Activated CD4-positive, alpha-beta T cell treated with anti-CD3 and anti-CD28 coated beads, Interleukin-2, amount 10 ng/mL, durations not matched to agents 7 days and 5 days (primary cell): ENCODE measurements around the gene MARVELD1. TPM values are rescaled to one million over a fixed set of nuclear protein-coding genes. Genes with fewer than 3 reads are reported as not detected.

Source experiments
- CTCF ChIA-PET: fragments of 350-600 bp; sonication (Branson Sonifier 250); formaldehyde crosslinking; loops from one replicate; lab custom pipeline; 2021; ENCODE audit warnings: antibody characterized with exemption; lab: Charles Lee
- POLR2A ChIA-PET: fragments of 350-600 bp; sonication (Branson Sonifier 250); formaldehyde crosslinking; loops from one replicate; lab custom pipeline; 2021; ENCODE audit warnings: antibody characterized with exemption; lab: Charles Lee
- DNase-seq: peaks from one replicate; pipeline ENCODE4 v3.0.0-alpha.2; 2020
- H3K27ac Mint-ChIP-seq: one replicate; pipeline ENCODE4 v1.8.0; 2021; ENCODE audit warnings: mild to moderate bottlenecking, moderate library complexity, mixed read lengths
- H3K27me3 Mint-ChIP-seq: one replicate; pipeline ENCODE4 v1.8.0; 2021; ENCODE audit warnings: mixed read lengths
- H3K36me3 Mint-ChIP-seq: one replicate; pipeline ENCODE4 v1.8.0; 2021; ENCODE audit warnings: low read depth, mixed read lengths
- H3K4me1 Mint-ChIP-seq: one replicate; pipeline ENCODE4 v1.8.0; 2021; ENCODE audit warnings: mixed read lengths
- H3K4me3 Mint-ChIP-seq: one replicate; pipeline ENCODE4 v1.8.0; 2021; ENCODE audit warnings: mild to moderate bottlenecking, moderate library complexity, mixed read lengths
- H3K9me3 Mint-ChIP-seq: one replicate; pipeline ENCODE4 v1.8.0; 2021; ENCODE audit warnings: mixed read lengths
- total RNA-seq, 2 experiments: library from RNA; stranded (reverse); gene quantifications; one replicate each; pipeline ENCODE4 v1.2.3, GENCODE V29; 2021

MARVELD1 gene
- 1 to 10 TPM; 1.3 to 1.8 TPM for total RNA-seq

DNA sequence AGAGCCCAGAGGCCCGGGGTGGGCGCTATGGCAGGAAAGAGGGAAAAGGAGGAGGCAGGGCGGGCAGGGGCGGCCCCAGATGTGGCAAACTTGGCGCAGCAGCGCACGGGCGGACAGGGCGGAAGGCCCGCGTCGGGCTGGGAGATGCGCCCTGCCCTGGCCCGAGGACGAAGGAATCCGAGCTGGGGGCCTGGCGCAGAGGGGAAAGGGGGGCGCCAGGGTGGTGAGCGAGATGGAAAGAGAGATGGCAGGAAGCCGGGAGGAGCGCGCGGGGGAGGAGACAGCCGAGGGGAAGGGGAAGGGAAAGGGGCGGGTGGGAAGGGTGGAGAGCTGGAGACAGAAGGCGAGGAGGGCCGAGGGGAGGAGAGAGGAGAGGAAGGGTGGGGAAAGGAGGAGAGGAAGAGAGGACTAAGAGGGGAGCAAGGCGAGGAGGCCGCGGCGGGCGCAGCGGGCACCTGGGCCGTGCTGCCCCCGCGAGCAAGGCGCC lies at the start of gene MARVELD1:
Gene MARVELD1, plus strand, starts transcription at position 392 of the 487 bp plus-strand sequence. CDS start 147 bp downstream, outside the sequence.
- CTCF ChIA-PET, result interaction anchor here (0.5 to 3.1 kb wide), 5 partner anchors 10 to 52 kb away, joined by 3 to 19 read pairs (median 12); partner anchors contain the start of gene ZFYVE27
- POLR2A ChIA-PET, result interaction anchor here (0.6 kb wide), 1 partner anchor 700 kb away, joined by 3 read pairs; no protein-coding TSS in a partner anchor
- no peak for DNase-seq
- no peaks in the 10 kb centered on the region for H3K36me3 Mint-ChIP-seq
- H3K9me3 Mint-ChIP-seq, result no peaks in the 10 kb centered on the region
- H3K27ac Mint-ChIP-seq, result peak within 1 kb of the TSS; percentile 84
- peaks cover 28% of the 10 kb centered on the region for H3K27me3 Mint-ChIP-seq
- peaks cover 15% of the 10 kb centered on the region for H3K4me1 Mint-ChIP-seq
- H3K4me3 Mint-ChIP-seq, result peak within 1 kb of the TSS; percentile 93

DNA sequence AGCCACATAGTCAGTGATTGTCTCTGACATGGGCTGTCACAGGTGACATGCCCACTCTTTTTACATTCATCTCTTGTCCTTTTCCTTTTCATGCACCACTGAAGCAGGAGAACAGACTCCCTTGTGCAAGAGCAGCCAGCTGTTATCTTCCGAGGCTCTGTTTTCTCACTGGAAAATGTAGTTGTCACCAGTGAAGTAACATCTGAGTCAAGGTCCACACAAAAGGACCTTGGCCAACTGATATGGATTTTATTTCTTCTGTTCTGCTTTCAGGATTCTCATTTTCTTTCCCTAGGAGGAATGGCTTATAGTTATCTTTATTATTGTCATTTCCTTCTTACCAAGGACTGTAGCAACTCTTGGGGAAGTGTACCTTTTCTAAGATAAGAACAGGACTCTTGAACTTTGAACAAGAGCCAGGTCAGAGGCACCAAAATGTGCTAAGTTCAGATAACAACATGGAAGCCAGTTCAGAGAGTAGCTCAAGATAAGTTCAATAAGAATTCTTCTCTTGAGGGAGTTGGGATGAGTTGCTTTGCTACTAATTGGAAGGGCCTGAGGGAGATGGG lies 49.2 kb upstream of the MARVELD1 start:
- Mint-ChIP-seq H3K27me3 (no peaks in the 10 kb centered on the region), H3K4me3 (no peak overlapping the region), H3K36me3 (peaks cover 24% of the 10 kb centered on the region), H3K27ac (no peak overlapping the region), H3K4me1 (peaks cover 3% of the 10 kb centered on the region), H3K9me3 (no peaks in the 10 kb centered on the region)
- CTCF ChIA-PET, result interaction anchor here (1.0 to 1.2 kb wide), 2 partner anchors 20 to 22 kb away, joined by 4 read pairs; no protein-coding TSS in a partner anchor
- DNase-seq, result no peak
- POLR2A ChIA-PET, result no interaction called here

DNA sequence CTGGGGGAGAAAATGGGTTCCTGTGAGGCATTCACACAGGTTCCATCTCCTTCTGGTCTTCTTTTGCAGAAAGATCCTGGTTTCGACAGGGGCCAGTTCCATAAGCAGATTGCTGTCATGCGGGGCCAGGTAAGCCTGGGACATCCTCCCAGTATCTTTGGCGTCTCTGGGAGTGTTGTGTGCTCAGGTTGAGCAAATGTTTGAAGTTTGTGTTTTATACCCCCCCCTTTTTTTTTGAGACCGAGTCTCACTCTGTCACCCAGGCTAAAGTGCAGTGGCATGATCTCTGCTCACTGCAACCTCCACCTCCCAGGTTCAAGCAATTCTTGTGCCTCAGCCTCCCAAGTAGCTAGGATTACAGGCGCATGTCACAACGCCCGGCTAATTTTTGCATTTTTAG lies 46.5 kb upstream of the MARVELD1 start:
- ChIA-PET CTCF (interaction anchor here (1.8 kb wide), 1 partner anchor 10 kb away, joined by 4 read pairs; no protein-coding TSS in a partner anchor), POLR2A (no interaction called here)
- H3K27ac Mint-ChIP-seq, result no peak overlapping the region
- H3K36me3 Mint-ChIP-seq, result peaks cover 22% of the 10 kb centered on the region
- H3K4me3 Mint-ChIP-seq, result no peak overlapping the region
- no peaks in the 10 kb centered on the region for H3K27me3 Mint-ChIP-seq
- DNase-seq, result no peak
- H3K4me1 Mint-ChIP-seq, result peaks cover 3% of the 10 kb centered on the region
- no peaks in the 10 kb centered on the region for H3K9me3 Mint-ChIP-seq

DNA sequence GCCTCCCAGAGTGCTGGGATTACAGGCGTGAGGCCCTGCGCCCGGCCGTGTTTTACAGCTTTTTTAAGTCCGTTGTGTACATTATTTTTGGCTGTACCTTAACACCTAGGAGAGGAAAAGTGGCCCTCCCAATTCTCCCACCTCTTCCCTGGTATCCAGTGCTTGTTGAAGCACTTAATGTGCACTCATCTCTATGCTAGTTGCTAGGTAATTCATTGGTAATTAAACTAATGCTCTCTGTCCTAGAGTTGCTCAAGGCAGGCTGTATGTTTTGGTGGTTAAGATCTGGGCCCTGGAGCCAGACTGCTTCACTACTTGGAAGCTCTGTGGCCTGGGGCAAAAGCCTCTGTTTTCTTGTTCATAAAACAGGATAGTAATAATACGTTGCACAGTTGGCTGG lies 46.1 kb upstream of the MARVELD1 start:
- H3K27me3 Mint-ChIP-seq, result no peaks in the 10 kb centered on the region
- POLR2A ChIA-PET, result no interaction called here
- DNase-seq, result no peak
- H3K4me3 Mint-ChIP-seq, result no peak overlapping the region
- CTCF ChIA-PET, result interaction anchor here (1.0 to 1.8 kb wide), 2 partner anchors 10 to 96 kb away, joined by 3 to 4 read pairs; no protein-coding TSS in a partner anchor
- no peak overlapping the region for H3K27ac Mint-ChIP-seq
- H3K9me3 Mint-ChIP-seq, result no peaks in the 10 kb centered on the region
- H3K36me3 Mint-ChIP-seq, result peaks cover 20% of the 10 kb centered on the region
- peaks cover 3% of the 10 kb centered on the region for H3K4me1 Mint-ChIP-seq

GRCh38 chr10:97669571-97669970 lies 44.0 kb upstream of the MARVELD1 start:
- H3K36me3 Mint-ChIP-seq, result peaks cover 21% of the 10 kb centered on the region
- no peak overlapping the region for H3K4me3 Mint-ChIP-seq
- DNase-seq, result no peak
- no peaks in the 10 kb centered on the region for H3K27me3 Mint-ChIP-seq
- no peak overlapping the region for H3K27ac Mint-ChIP-seq
- H3K9me3 Mint-ChIP-seq, result no peaks in the 10 kb centered on the region
- ChIA-PET CTCF (interaction anchor here (0.9 to 1.9 kb wide), 5 partner anchors 8 to 20 kb away, joined by 3 to 6 read pairs (median 3); no protein-coding TSS in a partner anchor), POLR2A (no interaction called here)
- H3K4me1 Mint-ChIP-seq, result peaks cover 8% of the 10 kb centered on the region

GRCh38 chr10:97673736-97674525 lies 39.6 kb upstream of the MARVELD1 start:
- CTCF ChIA-PET, result interaction anchor here (0.9 to 5.2 kb wide), 3 partner anchors 11 to 60 kb away, joined by 3 to 34 read pairs (median 6); partner anchors contain the start of gene AVPI1

DNA sequence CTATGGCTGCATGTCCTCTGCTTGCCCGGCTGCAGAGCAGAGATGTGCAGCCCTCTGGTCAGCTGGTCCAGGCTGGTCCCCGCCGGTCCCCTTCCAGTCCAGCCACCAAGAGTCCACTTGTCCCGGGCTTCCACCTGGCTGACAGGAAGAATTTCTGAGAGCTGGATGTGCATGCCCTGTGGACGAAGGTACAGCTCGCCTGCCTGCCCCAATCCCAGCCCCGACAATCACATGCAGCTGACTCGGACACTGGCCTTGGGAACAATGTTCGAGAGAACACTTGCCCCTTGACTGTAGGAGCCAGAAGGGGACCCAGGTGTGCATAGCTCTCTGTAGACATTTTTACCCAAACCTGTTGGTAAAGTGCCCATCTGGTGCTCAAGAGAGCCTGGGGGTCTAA lies 38.3 kb upstream of the MARVELD1 start:
- no peaks in the 10 kb centered on the region for H3K9me3 Mint-ChIP-seq
- CTCF ChIA-PET, result interaction anchor here (1.3 to 5.2 kb wide), 3 partner anchors 10 to 51 kb away, joined by 3 to 34 read pairs (median 6); partner anchors contain the start of gene AVPI1
- POLR2A ChIA-PET, result no interaction called here
- no peak overlapping the region for H3K27ac Mint-ChIP-seq
- no peak overlapping the region for H3K4me3 Mint-ChIP-seq
- DNase-seq, result no peak
- peaks cover 13% of the 10 kb centered on the region for H3K4me1 Mint-ChIP-seq
- no peaks in the 10 kb centered on the region for H3K27me3 Mint-ChIP-seq
- peaks cover 5% of the 10 kb centered on the region for H3K36me3 Mint-ChIP-seq

More at GRCh38 chr10:97673736-97674525, 39.6 kb upstream of the MARVELD1 start:
- H3K9me3 Mint-ChIP-seq, result no peaks in the 10 kb centered on the region
- POLR2A ChIA-PET, result no interaction called here
- peaks cover 7% of the 10 kb centered on the region for H3K36me3 Mint-ChIP-seq
- peak; percentile 17 for DNase-seq
- H3K4me1 Mint-ChIP-seq, result peaks cover 13% of the 10 kb centered on the region
- H3K4me3 Mint-ChIP-seq, result no peak overlapping the region
- H3K27me3 Mint-ChIP-seq, result no peaks in the 10 kb centered on the region
- peak overlapping the region; percentile 64 for H3K27ac Mint-ChIP-seq

DNA sequence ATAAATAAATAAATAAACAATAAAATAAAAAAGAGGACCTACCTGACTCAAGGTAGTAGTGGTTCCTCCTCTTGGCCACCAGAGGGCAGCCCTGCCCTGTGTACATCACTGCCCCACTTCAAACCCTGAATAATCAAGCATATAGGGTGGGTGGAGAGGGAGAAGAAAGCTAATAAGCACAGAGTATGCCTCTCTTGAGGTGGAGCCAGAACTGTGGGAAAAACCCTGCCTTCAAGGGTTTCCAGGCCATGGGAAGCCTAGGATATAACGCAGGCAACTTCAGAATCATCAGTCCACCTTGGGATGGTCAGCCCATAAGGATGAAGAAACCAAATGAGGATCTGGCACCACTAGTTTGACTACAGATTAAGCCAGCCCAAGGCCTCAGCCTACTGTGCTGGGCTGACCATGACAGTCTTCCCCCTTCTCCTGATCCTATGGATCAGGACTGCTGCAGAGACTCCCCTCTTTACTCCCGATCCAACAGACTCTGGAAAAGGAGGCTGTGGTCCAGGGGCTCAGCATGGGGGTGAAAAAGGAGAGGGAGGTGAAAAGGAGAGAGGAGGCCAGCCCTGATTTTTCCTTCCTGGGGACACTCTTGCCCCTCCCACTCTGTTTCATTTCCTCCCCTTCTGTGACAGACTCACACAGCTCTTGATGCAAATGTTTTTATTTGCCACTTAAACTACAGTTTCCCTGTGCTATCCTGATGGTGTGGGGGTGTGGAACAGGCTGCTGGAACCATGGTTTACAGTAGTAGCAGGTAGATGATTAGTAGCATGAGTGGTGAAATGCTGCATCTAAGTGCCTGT lies 36.6 kb upstream of the MARVELD1 start:
- DNase-seq, result peak; percentile 50
- ChIA-PET CTCF (interaction anchor here (0.6 to 5.2 kb wide), 10 partner anchors 8 to 59 kb away, joined by 3 to 34 read pairs (median 3); partner anchors contain the start of gene AVPI1), POLR2A (no interaction called here)
- Mint-ChIP-seq H3K36me3 (peaks cover 5% of the 10 kb centered on the region), H3K4me1 (peaks cover 13% of the 10 kb centered on the region), H3K4me3 (no peak overlapping the region), H3K27me3 (no peaks in the 10 kb centered on the region), H3K9me3 (no peaks in the 10 kb centered on the region), H3K27ac (peak overlapping the region; percentile 54)

DNA sequence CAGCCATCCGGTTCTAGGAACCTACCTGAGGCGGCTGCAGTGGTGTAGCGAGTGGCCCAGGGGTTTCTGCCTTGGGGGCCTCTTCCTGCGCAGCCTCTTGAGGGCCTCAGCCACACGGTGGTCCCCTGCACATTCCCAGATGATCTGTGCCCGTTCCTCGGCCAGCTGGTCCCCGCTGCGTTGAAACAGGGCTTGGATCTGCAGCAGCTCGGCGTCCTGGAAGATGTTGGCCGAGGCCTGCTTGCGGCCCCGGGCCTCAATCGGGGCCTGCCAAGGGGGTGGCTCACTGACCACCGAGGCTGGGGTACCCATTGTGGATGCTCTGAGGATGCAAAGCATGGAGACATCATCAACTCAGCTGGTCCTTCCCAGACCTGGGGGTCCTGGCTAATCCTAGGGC lies 33.9 kb upstream of the MARVELD1 start:
- no peak overlapping the region for H3K4me3 Mint-ChIP-seq
- H3K27ac Mint-ChIP-seq, result no peak overlapping the region
- ChIA-PET CTCF (interaction anchor here (1.1 kb wide), 1 partner anchor 11 kb away, joined by 3 read pairs; no protein-coding TSS in a partner anchor), POLR2A (no interaction called here)
- peaks cover 1% of the 10 kb centered on the region for H3K36me3 Mint-ChIP-seq
- H3K9me3 Mint-ChIP-seq, result no peaks in the 10 kb centered on the region
- H3K4me1 Mint-ChIP-seq, result peaks cover 8% of the 10 kb centered on the region
- no peak for DNase-seq
- no peaks in the 10 kb centered on the region for H3K27me3 Mint-ChIP-seq

GRCh38 chr10:97682042-97682441 lies 31.5 kb upstream of the MARVELD1 start:
- peaks cover 11% of the 10 kb centered on the region for H3K4me1 Mint-ChIP-seq
- H3K4me3 Mint-ChIP-seq, result no peak overlapping the region
- no peak overlapping the region for H3K27ac Mint-ChIP-seq
- ChIA-PET POLR2A (no interaction called here), CTCF (interaction anchor here (0.9 to 1.5 kb wide), 4 partner anchors 12 to 75 kb away, joined by 3 to 4 read pairs (median 3); no protein-coding TSS in a partner anchor)
- no peak for DNase-seq
- no peaks in the 10 kb centered on the region for H3K9me3 Mint-ChIP-seq
- H3K27me3 Mint-ChIP-seq, result no peaks in the 10 kb centered on the region
- H3K36me3 Mint-ChIP-seq, result no peaks in the 10 kb centered on the region

GRCh38 chr10:97683556-97684367 lies 29.8 kb upstream of the MARVELD1 start:
- POLR2A ChIA-PET, result no interaction called here
- no peak overlapping the region for H3K27ac Mint-ChIP-seq
- no peak overlapping the region for H3K4me3 Mint-ChIP-seq
- no peaks in the 10 kb centered on the region for H3K36me3 Mint-ChIP-seq
- no peak for DNase-seq
- CTCF ChIA-PET, result interaction anchor here (0.6 to 5.3 kb wide), 8 partner anchors 7 to 66 kb away, joined by 3 to 34 read pairs (median 4); no protein-coding TSS in a partner anchor
- H3K9me3 Mint-ChIP-seq, result no peaks in the 10 kb centered on the region
- no peaks in the 10 kb centered on the region for H3K27me3 Mint-ChIP-seq
- H3K4me1 Mint-ChIP-seq, result peaks cover 13% of the 10 kb centered on the region
